HUDEP-2 (cell line): ENCODE measurements around the gene SNRPD2.
A peak's percentile ranks its signal among the peaks of the same experiment; 100 is the strongest.

Source experiments
- DNase-seq, 76 experiments: peaks; one replicate each; lab custom pipeline; 2025; ENCODE audit not compliant: unreplicated experiment in 76 of 76; lab: John Stamatoyannopoulos, UW

The SNRPD2 gene

GRCh38 chr19:45660636-45661035, 31.1 kb downstream of the SNRPD2 start:
- DNase-seq = no peak

- no peak for DNase-seq
Measured at GRCh38 chr19:45659096-45659729, 32.5 kb downstream of the SNRPD2 start.

- no peak for DNase-seq
Measured at GRCh38 chr19:45657520-45658167, 34.1 kb downstream of the SNRPD2 start.

- DNase-seq = no peak
Measured at GRCh38 chr19:45655073-45655472, 36.7 kb downstream of the SNRPD2 start.

GRCh38 chr19:45653634-45654033, 38.1 kb downstream of the SNRPD2 start:
- DNase-seq = no peak

- DNase-seq = no peak
Measured at GRCh38 chr19:45650722-45651121, 41.0 kb downstream of the SNRPD2 start.

GRCh38 chr19:45646345-45646698, 45.4 kb downstream of the SNRPD2 start:
- DNase-seq = no peak

- peak in 69 of 76 experiments; percentile 16 to 94 (median 70) for DNase-seq
Measured at GRCh38 chr19:45645631-45646344, 46.0 kb downstream of the SNRPD2 start.

GRCh38 chr19:45645068-45645630, 46.6 kb downstream of the SNRPD2 start:
- peak in 5 of 76 experiments; percentile 32 to 41 (median 40) for DNase-seq

- no peak for DNase-seq
Measured at GRCh38 chr19:45643927-45644771, 47.6 kb downstream of the SNRPD2 start.

GRCh38 chr19:45643024-45643926, 48.5 kb downstream of the SNRPD2 start:
- DNase-seq = peak in 74 of 76 experiments; percentile 31 to 98 (median 86)

GRCh38 chr19:45641274-45642105, 50.3 kb downstream of the SNRPD2 start:
- peak; percentile 59 to 100 (median 98) for DNase-seq

- peak in 37 of 76 experiments; percentile 39 to 88 (median 62) for DNase-seq
Measured at GRCh38 chr19:45640849-45641273, 50.9 kb downstream of the SNRPD2 start.

- peak in 38 of 76 experiments; percentile 13 to 57 (median 34) for DNase-seq
Measured at GRCh38 chr19:45638930-45639729, 52.6 kb downstream of the SNRPD2 start, which contains the start of gene EML2. Gene EML2 (minus strand): TSS chr19:45639397. CDS start chr19:45639376, 21 bp downstream.

GRCh38 chr19:45637890-45638667, 53.7 kb downstream of the SNRPD2 start:
- no peak for DNase-seq
